Astrocyte (in vitro differentiated cells and primary cell): ENCODE measurements around the gene SERPINE1. TPM values are rescaled to one million over a fixed set of nuclear protein-coding genes. Genes with fewer than 3 reads are reported as not detected.

Experiments
- DNase-seq: peaks from one replicate; pipeline ENCODE4 v3.0.0-alpha.2; 2010; ENCODE audit warnings: low read depth
- FAIRE-seq: peaks from 2 replicates; lab custom pipeline; 2011; peaks lifted over from hg19 to GRCh38; lab: Jason Lieb, UNC
- H2AFZ ChIP-seq: 2 replicates; pipeline ENCODE4 v1.6.0; 2012; ENCODE audit warnings: low read depth, low read length, inconsistent platforms
- H3K27ac ChIP-seq: 2 replicates; pipeline ENCODE4 v1.5.1; 2011; ENCODE audit warnings: low read depth, low read length, inconsistent platforms
- H3K27me3 ChIP-seq: 2 replicates; pipeline ENCODE4 v1.6.0; 2011; ENCODE audit warnings: low read length, inconsistent platforms; ENCODE audit not compliant: insufficient read depth
- H3K36me3 ChIP-seq: 2 replicates; pipeline ENCODE4 v1.5.1; 2011; ENCODE audit warnings: low read length, inconsistent platforms; ENCODE audit not compliant: insufficient read depth
- H3K4me1 ChIP-seq: 2 replicates; pipeline ENCODE4 v1.5.1; 2011; ENCODE audit warnings: low read length, inconsistent platforms; ENCODE audit not compliant: insufficient read depth
- H3K4me2 ChIP-seq: 2 replicates; pipeline ENCODE4 v1.6.0; 2012; ENCODE audit warnings: low read length, inconsistent platforms
- H3K4me3 ChIP-seq: 2 replicates; pipeline ENCODE4 v1.5.1; 2011; ENCODE audit warnings: low read depth, mild to moderate bottlenecking, low read length, inconsistent platforms; ENCODE audit not compliant: insufficient read depth
- H3K79me2 ChIP-seq: 2 replicates; pipeline ENCODE4 v1.6.0; 2012; ENCODE audit warnings: mild to moderate bottlenecking, low read length, inconsistent platforms; ENCODE audit not compliant: insufficient read depth
- H3K9ac ChIP-seq: 2 replicates; pipeline ENCODE4 v1.6.0; 2012; ENCODE audit warnings: mild to moderate bottlenecking, low read length, inconsistent platforms
- H3K9me3 ChIP-seq: 2 replicates; pipeline ENCODE4 v1.5.1; 2012; ENCODE audit warnings: low read depth, mild to moderate bottlenecking, low read length, inconsistent platforms; ENCODE audit not compliant: insufficient read depth
- H4K20me1 ChIP-seq: 2 replicates; pipeline ENCODE4 v1.6.0; 2012; ENCODE audit warnings: low read length, inconsistent platforms; ENCODE audit not compliant: insufficient read depth
- H3K27ac Mint-ChIP-seq: one replicate; pipeline ENCODE4 v1.8.0; 2021; ENCODE audit warnings: mild to moderate bottlenecking, mixed read lengths; ENCODE audit not compliant: unreplicated experiment
- H3K27me3 Mint-ChIP-seq: one replicate; pipeline ENCODE4 v1.8.0; 2021; ENCODE audit warnings: low read depth, mixed read lengths; ENCODE audit not compliant: unreplicated experiment
- H3K36me3 Mint-ChIP-seq: one replicate; pipeline ENCODE4 v1.8.0; 2021; ENCODE audit warnings: low read depth, mixed read lengths; ENCODE audit not compliant: unreplicated experiment
- H3K4me1 Mint-ChIP-seq: one replicate; pipeline ENCODE4 v1.8.0; 2021; ENCODE audit warnings: low read depth, mixed read lengths; ENCODE audit not compliant: unreplicated experiment
- H3K4me3 Mint-ChIP-seq: one replicate; pipeline ENCODE4 v1.8.0; 2021; ENCODE audit warnings: mild to moderate bottlenecking, moderate library complexity, mixed read lengths; ENCODE audit not compliant: unreplicated experiment
- H3K9me3 Mint-ChIP-seq: one replicate; pipeline ENCODE4 v1.8.0; 2021; ENCODE audit warnings: mild to moderate bottlenecking, mixed read lengths; ENCODE audit not compliant: unreplicated experiment
- CTCF ChIP-seq: IDR thresholded peaks from 2 replicates; pipeline ENCODE4 v1.5.1; 2011; ENCODE audit warnings: low read depth, mild to moderate bottlenecking, inconsistent platforms, low read length, moderate library complexity; ENCODE audit not compliant: insufficient read depth
- EZH2 ChIP-seq: IDR thresholded peaks from 2 replicates; pipeline ENCODE4 v1.6.1; 2012; ENCODE audit warnings: mild to moderate bottlenecking, low read length, inconsistent platforms; ENCODE audit not compliant: insufficient read depth
- total RNA-seq: library from RNA; stranded (reverse); gene quantifications from 2 replicates; pipeline ENCODE4 v1.2.1, GENCODE V29; 2021

Gene SERPINE1
- total RNA-seq, 1 donor from 2014 or later, result 1,496 TPM

- Mint-ChIP-seq H3K36me3 (no peaks in the 10 kb centered on the region), H3K4me3 (peak overlapping the region; percentile 72), H3K9me3 (peaks cover 11% of the 10 kb centered on the region), H3K4me1 (peaks cover 48% of the 10 kb centered on the region), H3K27ac (peak overlapping the region; percentile 58), H3K27me3 (peaks cover 34% of the 10 kb centered on the region)
- TF ChIP-seq EZH2 (no peak), CTCF (no peak)
- Histone ChIP-seq H3K27me3 (peaks cover 58% of the 10 kb centered on the region), H3K36me3 (no peaks in the 10 kb centered on the region), H3K27ac (no peak overlapping the region), H3K9me3 (peaks cover 3% of the 10 kb centered on the region), H3K4me1 (peaks cover 72% of the 10 kb centered on the region), H3K9ac (peak overlapping the region; percentile 7), H3K4me2 (peak overlapping the region; percentile 80), H4K20me1 (peaks cover 20% of the 10 kb centered on the region), H3K79me2 (no peaks in the 10 kb centered on the region), H2AFZ (peak overlapping the region; percentile 18), H3K4me3 (peak overlapping the region; percentile 37)
- FAIRE-seq (no peak), DNase-seq (no peak)
Observed at GRCh38 chr7:101169110-101169837, 42.4 kb downstream of the SERPINE1 start.

DNA sequence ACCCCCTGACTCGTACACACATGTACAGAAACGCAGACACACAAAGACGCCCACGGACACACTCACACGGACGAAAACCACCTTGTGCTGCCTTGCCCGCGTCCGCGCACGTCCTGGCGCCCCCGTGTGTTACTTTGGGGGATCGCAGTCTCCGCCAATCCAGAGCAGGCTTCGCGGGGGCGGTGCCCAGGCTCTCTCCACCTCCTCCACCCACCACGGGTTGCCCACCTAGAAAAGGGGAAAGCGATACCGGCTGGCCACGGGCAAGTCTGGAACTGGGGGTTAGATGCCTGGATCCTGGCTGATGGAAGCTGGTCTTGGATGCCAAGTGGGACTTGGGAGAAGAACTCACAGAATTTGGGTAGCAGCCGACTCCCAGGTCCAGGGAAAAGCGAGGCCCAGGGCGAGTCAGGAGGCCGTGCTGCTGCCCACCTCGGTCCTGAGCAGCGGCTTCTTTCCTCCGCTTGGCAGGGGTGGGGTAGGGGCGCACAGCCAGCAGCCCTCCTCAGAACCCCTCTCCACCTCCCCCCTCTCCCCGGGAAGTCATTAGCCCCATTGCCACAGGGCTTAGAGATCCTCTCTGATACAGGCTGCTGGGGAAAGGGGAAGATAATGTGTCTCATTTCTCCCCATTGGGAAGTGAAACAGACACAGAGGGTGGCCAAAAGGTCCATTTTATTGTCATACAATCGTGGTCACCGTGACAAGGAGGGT lies 43.1 kb downstream of the SERPINE1 start:
- peak overlapping the region; percentile 37 for H3K4me3 ChIP-seq

More for the DNA sequence above, 43.1 kb downstream of the SERPINE1 start:
- Histone ChIP-seq H3K27me3 (peaks cover 56% of the 10 kb centered on the region), H4K20me1 (peaks cover 13% of the 10 kb centered on the region), H3K27ac (no peak overlapping the region), H3K79me2 (no peaks in the 10 kb centered on the region), H3K9ac (peak overlapping the region; percentile 7), H3K4me2 (peak overlapping the region; percentile 80), H3K36me3 (no peaks in the 10 kb centered on the region), H3K9me3 (peaks cover 6% of the 10 kb centered on the region), H3K4me1 (peaks cover 64% of the 10 kb centered on the region), H2AFZ (peak overlapping the region; percentile 18)
- no peak overlapping the region for H3K27ac Mint-ChIP-seq
- H3K4me1 Mint-ChIP-seq, result peaks cover 48% of the 10 kb centered on the region
- peaks cover 11% of the 10 kb centered on the region for H3K9me3 Mint-ChIP-seq
- H3K27me3 Mint-ChIP-seq, result peaks cover 40% of the 10 kb centered on the region
- DNase-seq (no peak), FAIRE-seq (no peak)
- peak; percentile 72 for TF ChIP-seq CTCF
- TF ChIP-seq EZH2, result peak; percentile 55
- H3K4me3 Mint-ChIP-seq, result peak overlapping the region; percentile 72
- no peaks in the 10 kb centered on the region for H3K36me3 Mint-ChIP-seq
